B cell (primary cell): Measurements from ENCODE around the gene AIRE.

Experiments used
- EZH2 ChIP-seq: IDR thresholded peaks from 2 replicates; pipeline ENCODE4 v1.6.1; 2012; ENCODE audit warnings: borderline replicate concordance, low read depth, mild to moderate bottlenecking, moderate library complexity, low read length; ENCODE audit not compliant: insufficient read depth, poor library complexity, severe bottlenecking
- TF ChIP-seq, protein P1 (sequence below): fragments of 200-600 bp; IDR thresholded peaks from one replicate; pipeline ENCODE4 v1.8.0; 2022; ENCODE audit warnings: antibody characterized with exemption, mild to moderate bottlenecking

DNA sequence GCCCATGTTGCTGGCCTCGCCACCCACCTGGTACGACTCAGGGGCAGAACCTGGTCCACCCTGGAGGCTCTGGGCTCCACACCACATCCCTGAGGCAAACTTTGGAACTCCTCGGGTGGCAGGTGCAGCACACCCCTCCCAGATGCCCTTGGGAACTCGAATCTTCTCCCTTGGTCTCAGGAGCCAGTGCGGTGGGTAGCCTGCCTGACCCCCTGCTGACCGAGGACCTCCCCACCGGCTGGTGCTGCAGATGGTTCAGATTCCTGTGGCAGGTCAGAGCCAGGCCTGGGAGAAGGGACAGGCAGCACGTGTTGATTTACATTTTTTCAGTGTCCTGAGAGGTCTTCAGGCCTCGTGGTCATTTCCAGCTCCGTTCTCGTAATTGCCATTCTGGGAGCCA lies 59.8 kb downstream of the AIRE start:
- no peak for TF ChIP-seq EZH2
- TF ChIP-seq, protein P1, sequence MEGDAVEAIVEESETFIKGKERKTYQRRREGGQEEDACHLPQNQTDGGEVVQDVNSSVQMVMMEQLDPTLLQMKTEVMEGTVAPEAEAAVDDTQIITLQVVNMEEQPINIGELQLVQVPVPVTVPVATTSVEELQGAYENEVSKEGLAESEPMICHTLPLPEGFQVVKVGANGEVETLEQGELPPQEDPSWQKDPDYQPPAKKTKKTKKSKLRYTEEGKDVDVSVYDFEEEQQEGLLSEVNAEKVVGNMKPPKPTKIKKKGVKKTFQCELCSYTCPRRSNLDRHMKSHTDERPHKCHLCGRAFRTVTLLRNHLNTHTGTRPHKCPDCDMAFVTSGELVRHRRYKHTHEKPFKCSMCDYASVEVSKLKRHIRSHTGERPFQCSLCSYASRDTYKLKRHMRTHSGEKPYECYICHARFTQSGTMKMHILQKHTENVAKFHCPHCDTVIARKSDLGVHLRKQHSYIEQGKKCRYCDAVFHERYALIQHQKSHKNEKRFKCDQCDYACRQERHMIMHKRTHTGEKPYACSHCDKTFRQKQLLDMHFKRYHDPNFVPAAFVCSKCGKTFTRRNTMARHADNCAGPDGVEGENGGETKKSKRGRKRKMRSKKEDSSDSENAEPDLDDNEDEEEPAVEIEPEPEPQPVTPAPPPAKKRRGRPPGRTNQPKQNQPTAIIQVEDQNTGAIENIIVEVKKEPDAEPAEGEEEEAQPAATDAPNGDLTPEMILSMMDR, result no peak
